Measurements from ENCODE around the gene NET1. TPM values are rescaled to one million over a fixed set of nuclear protein-coding genes. Genes with fewer than 3 reads are reported as not detected.

Gene NET1
- total RNA-seq, 2 experiments from 2014 or later, result 39.8 to 46.3 TPM

GRCh38 chr10:5458949-5459747 is 46.8 kb downstream of the NET1 start:
- Histone ChIP-seq H3K4me3 (ENCODE audit: low read depth, low read length, poor library complexity, severe bottlenecking) (no peak overlapping the region), H3K9me2 (ENCODE audit: insufficient read depth, low read length) (no peaks in the 10 kb centered on the region), H3K9me3 (ENCODE audit: low read length) (no peaks in the 10 kb centered on the region), H3K4me1 (ENCODE audit: insufficient read depth, low read length, poor library complexity, severe bottlenecking) (no peaks in the 10 kb centered on the region), H3K27ac (ENCODE audit: low read depth, low read length, poor library complexity, severe bottlenecking) (no peak overlapping the region), H3K79me2 (ENCODE audit: insufficient read depth, low read depth, low read length) (no peaks in the 10 kb centered on the region), H3K4me2 (ENCODE audit: low read length) (no peak overlapping the region), H3K36me3 (ENCODE audit: insufficient read depth, low read length) (peaks cover 68% of the 10 kb centered on the region), H4K20me1 (ENCODE audit: insufficient read depth, low read length) (no peaks in the 10 kb centered on the region), H2AFZ (ENCODE audit: low read length) (no peak overlapping the region)
- no peak for TF ChIP-seq EZH2phosphoT487 (IDR thresholded peaks at IDR 0.05; ENCODE audit: borderline replicate concordance, low read depth, low read length)
- TF ChIP-seq, protein P1, sequence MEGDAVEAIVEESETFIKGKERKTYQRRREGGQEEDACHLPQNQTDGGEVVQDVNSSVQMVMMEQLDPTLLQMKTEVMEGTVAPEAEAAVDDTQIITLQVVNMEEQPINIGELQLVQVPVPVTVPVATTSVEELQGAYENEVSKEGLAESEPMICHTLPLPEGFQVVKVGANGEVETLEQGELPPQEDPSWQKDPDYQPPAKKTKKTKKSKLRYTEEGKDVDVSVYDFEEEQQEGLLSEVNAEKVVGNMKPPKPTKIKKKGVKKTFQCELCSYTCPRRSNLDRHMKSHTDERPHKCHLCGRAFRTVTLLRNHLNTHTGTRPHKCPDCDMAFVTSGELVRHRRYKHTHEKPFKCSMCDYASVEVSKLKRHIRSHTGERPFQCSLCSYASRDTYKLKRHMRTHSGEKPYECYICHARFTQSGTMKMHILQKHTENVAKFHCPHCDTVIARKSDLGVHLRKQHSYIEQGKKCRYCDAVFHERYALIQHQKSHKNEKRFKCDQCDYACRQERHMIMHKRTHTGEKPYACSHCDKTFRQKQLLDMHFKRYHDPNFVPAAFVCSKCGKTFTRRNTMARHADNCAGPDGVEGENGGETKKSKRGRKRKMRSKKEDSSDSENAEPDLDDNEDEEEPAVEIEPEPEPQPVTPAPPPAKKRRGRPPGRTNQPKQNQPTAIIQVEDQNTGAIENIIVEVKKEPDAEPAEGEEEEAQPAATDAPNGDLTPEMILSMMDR (conservative IDR thresholded peaks at IDR 0.05; ENCODE audit: low read length), result no peak
- intact Hi-C loops (cut with micrococcal nuclease; ENCODE audit: unreplicated experiment), result no loop called here
- DNase-seq (ENCODE audit: low spot score), result no peak
- ChIA-PET POLR2A (interaction anchor here (0.7 kb wide), 1 partner anchor 32 kb away, joined by 5 read pairs; no protein-coding TSS in a partner anchor), CTCF (ENCODE audit: unreplicated experiment) (no interaction called here)
- BruUV-seq (replicated peaks), result no TSS peak

- TF ChIP-seq, protein P1 (conservative IDR thresholded peaks at IDR 0.05; ENCODE audit: low read length), result no peak
Observed at GRCh38 chr10:5460468-5461202, 48.3 kb downstream of the NET1 start.

More at GRCh38 chr10:5460468-5461202, 48.3 kb downstream of the NET1 start:
- Histone ChIP-seq H3K4me1 (ENCODE audit: insufficient read depth, low read length, poor library complexity, severe bottlenecking) (no peaks in the 10 kb centered on the region), H3K27ac (ENCODE audit: low read depth, low read length, poor library complexity, severe bottlenecking) (no peak overlapping the region), H4K20me1 (ENCODE audit: insufficient read depth, low read length) (no peaks in the 10 kb centered on the region), H3K9me2 (ENCODE audit: insufficient read depth, low read length) (no peaks in the 10 kb centered on the region), H3K9me3 (ENCODE audit: low read length) (no peaks in the 10 kb centered on the region), H3K36me3 (ENCODE audit: insufficient read depth, low read length) (peaks cover 53% of the 10 kb centered on the region), H2AFZ (ENCODE audit: low read length) (no peak overlapping the region), H3K79me2 (ENCODE audit: insufficient read depth, low read depth, low read length) (no peaks in the 10 kb centered on the region), H3K4me2 (ENCODE audit: low read length) (no peak overlapping the region), H3K4me3 (ENCODE audit: low read depth, low read length, poor library complexity, severe bottlenecking) (no peak overlapping the region)
- no peak for DNase-seq (ENCODE audit: low spot score)
- CTCF ChIA-PET (ENCODE audit: unreplicated experiment), result no interaction called here
- no TSS peak for BruUV-seq (replicated peaks)
- intact Hi-C loops (cut with micrococcal nuclease; ENCODE audit: unreplicated experiment), result no loop called here
- POLR2A ChIA-PET, result interaction anchor here (0.7 to 0.8 kb wide), 3 partner anchors 118 to 285 kb away, joined by 3 to 4 read pairs (median 3); no protein-coding TSS in a partner anchor

Measured in OCI-LY7 (cell line).